Karpas-422 (cell line): ENCODE measurements around the gene CERT1. TPM values are rescaled to one million over a fixed set of nuclear protein-coding genes. Genes with fewer than 3 reads are reported as not detected.
"Not testable (repeated sequence)": the region's sequence is repeated elsewhere in the genome, so short reads cannot be mapped to it uniquely, and the experiment has no call there.

Experiments
- DNase-seq: peaks from one replicate; pipeline ENCODE4 v3.0.0-alpha.2; 2015
- H2AFZ ChIP-seq: fragments of 200-600 bp; sonication (generic); 2 replicates; pipeline ENCODE4 v1.6.1; 2014; ENCODE audit warnings: antibody characterized with exemption, low read length, mixed read lengths
- H3K27ac ChIP-seq: fragments of 200-600 bp; sonication (generic); 2 replicates; pipeline ENCODE4 v1.5.1; 2014; ENCODE audit warnings: mild to moderate bottlenecking, low read length, moderate library complexity
- H3K27me3 ChIP-seq: fragments of 200-600 bp; sonication (generic); 2 replicates; pipeline ENCODE4 v1.6.1; 2014; ENCODE audit warnings: low read length, mixed read lengths
- H3K36me3 ChIP-seq: fragments of 200-600 bp; sonication (generic); 2 replicates; pipeline ENCODE4 v1.6.1; 2014; ENCODE audit warnings: low read length, mixed read lengths; ENCODE audit not compliant: insufficient read depth
- H3K4me1 ChIP-seq: fragments of 200-600 bp; sonication (generic); 2 replicates; pipeline ENCODE4 v1.6.1; 2014; ENCODE audit warnings: mild to moderate bottlenecking, low read length, mixed read lengths
- H3K4me2 ChIP-seq: fragments of 200-600 bp; sonication (generic); 2 replicates; pipeline ENCODE4 v1.6.1; 2014; ENCODE audit warnings: low read length, low read depth, mild to moderate bottlenecking; ENCODE audit not compliant: poor library complexity, severe bottlenecking
- H3K4me3 ChIP-seq: fragments of 200-600 bp; sonication (generic); 2 replicates; pipeline ENCODE4 v1.5.1; 2014; ENCODE audit warnings: mild to moderate bottlenecking, antibody characterized with exemption, low read length, mixed read lengths
- H3K79me2 ChIP-seq: fragments of 200-600 bp; sonication (generic); 2 replicates; pipeline ENCODE4 v1.6.1; 2014; ENCODE audit warnings: mild to moderate bottlenecking, low read length, mixed read lengths
- H3K9ac ChIP-seq: fragments of 200-600 bp; sonication (generic); 2 replicates; pipeline ENCODE4 v1.6.0; 2014; ENCODE audit warnings: low read length
- H3K9me2 ChIP-seq: fragments of 200-600 bp; sonication (generic), shearing (Covaris generic); replicated peaks from 2 replicates; pipeline ENCODE4 v1.6.0; 2014; ENCODE audit warnings: mild to moderate bottlenecking, low read length, moderate library complexity; ENCODE audit not compliant: insufficient read depth
- H3K9me3 ChIP-seq: fragments of 300-700, 200-600 bp; sonication (generic); 2 replicates; pipeline ENCODE4 v1.6.1; 2014; ENCODE audit warnings: low read length, mixed read lengths
- H4K20me1 ChIP-seq: fragments of 200-600 bp; sonication (generic); 2 replicates; pipeline ENCODE4 v1.6.1; 2014; ENCODE audit warnings: mild to moderate bottlenecking, antibody characterized with exemption, low read length, low read depth; ENCODE audit not compliant: insufficient read depth
- total RNA-seq: library from RNA; depleted of rRNA; stranded (reverse); fragments of >200 nt; shearing (Covaris generic); gene quantifications from 2 replicates; pipeline ENCODE4 v1.2.3, GENCODE V29; 2014; ENCODE audit warnings: low replicate concordance

CERT1 gene
- total RNA-seq, 1 experiment from 2014 or later = 49.8 TPM

GRCh38 chr5:75509956-75510355, 1.5 kb downstream of the CERT1 start:
- H3K4me3 ChIP-seq = peak overlapping the region; percentile 92

GRCh38 chr5:75509546-75509945, 1.9 kb downstream of the CERT1 start:
- peak overlapping the region; percentile 36; the same call in 1 of the 2 replicates for H3K27ac ChIP-seq
- H3K4me2 ChIP-seq = peak overlapping the region; percentile 86
- no peaks in the 10 kb centered on the region for H3K27me3 ChIP-seq
- H3K79me2 ChIP-seq = peaks cover 93% of the 10 kb centered on the region
- H3K4me3 ChIP-seq = peak overlapping the region; percentile 92
- H4K20me1 ChIP-seq = no peaks in the 10 kb centered on the region
- H3K9ac ChIP-seq = peak overlapping the region; percentile 91
- no peak overlapping the region for H2AFZ ChIP-seq
- no peaks in the 10 kb centered on the region for H3K9me2 ChIP-seq
- H3K4me1 ChIP-seq = peaks cover 38% of the 10 kb centered on the region
- DNase-seq = no peak
- no peaks in the 10 kb centered on the region for H3K9me3 ChIP-seq
- H3K36me3 ChIP-seq = peaks cover 18% of the 10 kb centered on the region

More at GRCh38 chr5:75509956-75510355, 1.5 kb downstream of the CERT1 start:
- Histone ChIP-seq H3K4me1 (peaks cover 42% of the 10 kb centered on the region), H3K9me3 (no peaks in the 10 kb centered on the region), H3K27ac (peak overlapping the region; percentile 36; the same call in 1 of the 2 replicates), H3K4me2 (peak overlapping the region; percentile 86), H3K9ac (peak overlapping the region; percentile 91), H3K9me2 (no peaks in the 10 kb centered on the region), H2AFZ (no peak overlapping the region), H3K36me3 (peaks cover 14% of the 10 kb centered on the region), H3K79me2 (peaks cover 93% of the 10 kb centered on the region), H3K27me3 (no peaks in the 10 kb centered on the region), H4K20me1 (no peaks in the 10 kb centered on the region)
- DNase-seq = peak; percentile 51

GRCh38 chr5:75507841-75508240, 3.6 kb downstream of the CERT1 start:
- Histone ChIP-seq H3K27ac (no peak overlapping the region), H3K4me1 (peaks cover 20% of the 10 kb centered on the region), H3K9me3 (no peaks in the 10 kb centered on the region), H3K36me3 (peaks cover 28% of the 10 kb centered on the region), H3K9ac (no peak overlapping the region), H3K4me2 (no peak overlapping the region), H3K79me2 (peaks cover 92% of the 10 kb centered on the region), H3K27me3 (no peaks in the 10 kb centered on the region), H3K4me3 (no peak overlapping the region), H2AFZ (no peak overlapping the region), H4K20me1 (no peaks in the 10 kb centered on the region), H3K9me2 (no peaks in the 10 kb centered on the region)
- no peak for DNase-seq

- not testable (repeated sequence) for H3K4me3 ChIP-seq, H3K9me3 ChIP-seq, H3K4me2 ChIP-seq, H3K27me3 ChIP-seq, DNase-seq, H4K20me1 ChIP-seq, H3K9me2 ChIP-seq, H2AFZ ChIP-seq, H3K9ac ChIP-seq, H3K27ac ChIP-seq
- peaks cover 16% of the 10 kb centered on the region for H3K4me1 ChIP-seq
- peaks cover 98% of the 10 kb centered on the region for H3K79me2 ChIP-seq
- H3K36me3 ChIP-seq = peaks cover 53% of the 10 kb centered on the region
Observed at GRCh38 chr5:75505112-75505511, 6.3 kb downstream of the CERT1 start.

- not testable (repeated sequence) for H3K9ac ChIP-seq, H2AFZ ChIP-seq, H3K4me1 ChIP-seq, H3K27ac ChIP-seq, H3K9me2 ChIP-seq, H3K4me2 ChIP-seq, H3K4me3 ChIP-seq, DNase-seq, H3K9me3 ChIP-seq, H4K20me1 ChIP-seq, H3K27me3 ChIP-seq
- Histone ChIP-seq H3K79me2 (peaks cover 96% of the 10 kb centered on the region), H3K36me3 (peaks cover 50% of the 10 kb centered on the region)
Observed at GRCh38 chr5:75498875-75499274, 12.6 kb downstream of the CERT1 start.

- peaks cover 6% of the 10 kb centered on the region; the same call in 1 of the 2 replicates for H3K4me1 ChIP-seq
- no peaks in the 10 kb centered on the region for H3K27me3 ChIP-seq
- H3K27ac ChIP-seq = no peak overlapping the region
- H3K4me3 ChIP-seq = no peak overlapping the region
- H3K36me3 ChIP-seq = peaks cover 49% of the 10 kb centered on the region
- no peaks in the 10 kb centered on the region for H3K9me2 ChIP-seq
- H3K4me2 ChIP-seq = no peak overlapping the region
- no peaks in the 10 kb centered on the region for H4K20me1 ChIP-seq
- H3K9ac ChIP-seq = no peak overlapping the region
- DNase-seq = no peak
- no peaks in the 10 kb centered on the region for H3K9me3 ChIP-seq
- H2AFZ ChIP-seq = no peak overlapping the region
- peaks cover 97% of the 10 kb centered on the region for H3K79me2 ChIP-seq
Observed at GRCh38 chr5:75498208-75498777, 13.1 kb downstream of the CERT1 start.

- Histone ChIP-seq H3K9me3 (no peaks in the 10 kb centered on the region), H3K27ac (no peak overlapping the region), H3K9me2 (no peaks in the 10 kb centered on the region), H3K27me3 (no peaks in the 10 kb centered on the region), H3K4me1 (peaks cover 6% of the 10 kb centered on the region; the same call in 1 of the 2 replicates), H3K4me2 (no peak overlapping the region), H3K4me3 (no peak overlapping the region), H2AFZ (no peak overlapping the region), H3K36me3 (peaks cover 39% of the 10 kb centered on the region), H3K9ac (no peak overlapping the region), H3K79me2 (peaks cover 96% of the 10 kb centered on the region), H4K20me1 (no peaks in the 10 kb centered on the region)
- DNase-seq = no peak
Observed at GRCh38 chr5:75496026-75496425, 15.4 kb downstream of the CERT1 start.

GRCh38 chr5:75491621-75492020, 19.8 kb downstream of the CERT1 start:
- H3K9me3 ChIP-seq = no peaks in the 10 kb centered on the region; the same call in 1 of the 2 replicates
- no peak overlapping the region for H3K9ac ChIP-seq
- peaks cover 94% of the 10 kb centered on the region for H3K79me2 ChIP-seq
- no peaks in the 10 kb centered on the region for H4K20me1 ChIP-seq
- H3K27ac ChIP-seq = no peak overlapping the region
- H3K4me1 ChIP-seq = peaks cover 5% of the 10 kb centered on the region; the same call in 1 of the 2 replicates
- H3K36me3 ChIP-seq = peaks cover 20% of the 10 kb centered on the region
- H3K9me2 ChIP-seq = no peaks in the 10 kb centered on the region
- H3K4me2 ChIP-seq = no peak overlapping the region
- no peaks in the 10 kb centered on the region for H3K27me3 ChIP-seq
- no peak overlapping the region for H3K4me3 ChIP-seq
- DNase-seq = no peak
- no peak overlapping the region for H2AFZ ChIP-seq
